ENCODE data around the gene TRNP1.

Gene TRNP1

GRCh38 chr1:27029517-27029916 lies 36.0 kb downstream of the TRNP1 start:
- DNase-seq = no peak

- no peak for DNase-seq
Observed at GRCh38 chr1:27031235-27032118, 38.0 kb downstream of the TRNP1 start.

GRCh38 chr1:27032119-27032461 lies 38.6 kb downstream of the TRNP1 start:
- DNase-seq = no peak

GRCh38 chr1:27033043-27033746 lies 39.7 kb downstream of the TRNP1 start:
- no peak for DNase-seq

GRCh38 chr1:27035344-27035743 lies 41.9 kb downstream of the TRNP1 start:
- no peak for DNase-seq

GRCh38 chr1:27036718-27037117 lies 43.2 kb downstream of the TRNP1 start:
- DNase-seq = no peak

GRCh38 chr1:27037518-27037917 lies 44.0 kb downstream of the TRNP1 start:
- DNase-seq = no peak

- no peak for DNase-seq
Observed at GRCh38 chr1:27038020-27038419, 44.5 kb downstream of the TRNP1 start.

GRCh38 chr1:27042670-27043069 lies 49.2 kb downstream of the TRNP1 start:
- DNase-seq = no peak

- DNase-seq = peak; percentile 88
Observed at GRCh38 chr1:27044613-27045151, 51.2 kb downstream of the TRNP1 start.

- peak; percentile 44 for DNase-seq
Observed at GRCh38 chr1:27045973-27046558, 52.6 kb downstream of the TRNP1 start.

GRCh38 chr1:27047914-27048313 lies 54.4 kb downstream of the TRNP1 start:
- no peak for DNase-seq

- no peak for DNase-seq
Observed at GRCh38 chr1:27049100-27049499, 55.6 kb downstream of the TRNP1 start.

- no peak for DNase-seq
Observed at GRCh38 chr1:27049607-27050006, 56.1 kb downstream of the TRNP1 start.
